AG08395 (cell line): ENCODE results near the gene IFNB1.

Experiments
- DNase-seq: peaks from one replicate; pipeline ENCODE4 v3.0.0; 2012; ENCODE audit warnings: mixed read lengths, low spot score

The IFNB1 gene

DNA sequence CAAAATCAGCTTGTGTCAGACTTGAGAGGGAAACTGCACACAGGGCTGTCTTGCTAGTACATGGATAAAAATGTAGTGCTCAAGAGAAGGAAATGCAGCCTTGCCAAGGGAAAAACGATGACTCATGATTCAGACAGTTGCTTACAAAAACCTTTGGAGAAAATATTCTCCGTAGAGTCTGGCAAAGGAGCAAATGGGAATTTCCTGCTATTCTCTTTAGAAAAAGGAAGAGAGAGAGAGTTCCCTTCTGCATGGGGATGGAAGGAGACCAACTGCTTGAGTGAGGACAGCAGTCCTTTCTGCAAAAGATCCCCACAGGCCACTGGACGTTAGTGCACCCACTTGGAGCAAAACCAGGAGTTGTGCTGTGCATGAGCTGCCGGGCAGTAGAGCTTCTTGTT is 7.6 kb downstream of the IFNB1 start:
- DNase-seq, result peak; percentile 88

DNA sequence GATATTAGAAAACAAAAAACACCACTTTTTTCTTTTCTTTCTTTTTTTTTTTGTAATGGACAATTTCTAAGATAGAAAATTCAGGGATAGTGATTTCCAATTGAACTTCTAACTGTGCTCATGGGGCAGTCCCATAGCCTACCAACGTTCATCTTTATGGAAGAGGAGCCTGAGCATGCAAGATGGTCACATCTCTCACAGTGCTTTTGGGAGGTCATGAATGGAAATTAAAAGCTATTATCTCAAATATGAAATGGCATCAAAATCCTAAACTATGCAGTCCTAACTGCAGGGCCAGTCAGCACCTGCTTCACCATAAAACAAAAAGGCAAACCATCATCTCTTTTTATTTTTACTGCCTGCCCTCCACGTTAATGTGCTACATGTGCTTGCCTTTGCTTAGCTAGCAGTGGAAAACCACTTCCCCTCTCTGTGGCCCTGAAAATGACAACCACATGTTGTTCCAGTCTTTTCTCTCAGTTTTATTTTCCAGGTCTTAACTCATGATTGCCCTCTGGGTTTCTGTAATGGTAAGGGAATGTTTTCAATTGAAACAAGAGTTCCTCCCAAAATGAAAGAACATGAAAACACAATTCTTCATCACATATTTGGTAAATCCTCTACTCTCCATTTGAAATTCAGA is 16.7 kb downstream of the IFNB1 start:
- peak; percentile 62 for DNase-seq

DNA sequence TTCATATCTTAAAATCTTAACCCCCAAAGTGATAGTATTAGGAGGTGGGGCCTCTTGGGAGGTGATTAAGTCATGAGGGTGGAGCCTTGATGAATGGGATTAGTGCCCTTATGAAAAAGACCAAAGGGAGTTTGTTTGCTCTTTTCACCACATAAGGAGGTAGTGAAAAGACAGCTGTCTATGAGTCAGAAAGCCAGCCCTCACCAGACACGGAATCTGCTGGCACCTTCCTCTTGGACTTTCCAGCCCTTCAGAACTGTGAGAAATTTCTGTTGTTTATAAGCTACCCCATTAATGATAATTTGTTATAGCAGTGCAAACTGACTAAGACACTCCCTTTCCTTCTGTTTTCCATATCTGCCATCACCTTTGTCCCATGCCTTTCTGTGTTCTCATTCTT is 20.8 kb downstream of the IFNB1 start:
- no peak for DNase-seq

GRCh38 chr9:21053851-21054250 is 23.9 kb downstream of the IFNB1 start:
- no peak for DNase-seq

- no peak for DNase-seq
Measured at GRCh38 chr9:21047281-21047691, 30.5 kb downstream of the IFNB1 start.

- no peak for DNase-seq
Measured at GRCh38 chr9:21043841-21044240, 33.9 kb downstream of the IFNB1 start.

DNA sequence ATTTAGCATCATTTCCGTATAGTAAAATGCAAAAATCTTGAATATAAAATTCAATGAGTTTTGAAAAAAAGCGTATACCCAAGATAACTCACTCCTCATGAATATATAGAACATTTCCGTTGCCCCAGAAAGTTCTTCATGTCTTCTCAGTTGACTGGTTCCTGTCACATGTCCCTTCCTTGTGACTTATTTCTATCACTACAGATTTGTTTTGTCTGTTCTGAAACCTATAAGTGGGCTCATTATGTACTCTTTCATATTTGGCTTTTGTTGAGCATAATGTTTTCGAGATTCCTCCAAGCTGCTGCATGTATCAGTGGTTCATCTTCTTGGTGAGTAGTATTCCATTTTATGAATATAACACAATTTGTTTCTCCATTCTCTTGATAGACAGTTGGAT is 35.3 kb downstream of the IFNB1 start:
- no peak for DNase-seq

- DNase-seq, result no peak
Measured at GRCh38 chr9:21039302-21039701, 38.4 kb downstream of the IFNB1 start.

DNA sequence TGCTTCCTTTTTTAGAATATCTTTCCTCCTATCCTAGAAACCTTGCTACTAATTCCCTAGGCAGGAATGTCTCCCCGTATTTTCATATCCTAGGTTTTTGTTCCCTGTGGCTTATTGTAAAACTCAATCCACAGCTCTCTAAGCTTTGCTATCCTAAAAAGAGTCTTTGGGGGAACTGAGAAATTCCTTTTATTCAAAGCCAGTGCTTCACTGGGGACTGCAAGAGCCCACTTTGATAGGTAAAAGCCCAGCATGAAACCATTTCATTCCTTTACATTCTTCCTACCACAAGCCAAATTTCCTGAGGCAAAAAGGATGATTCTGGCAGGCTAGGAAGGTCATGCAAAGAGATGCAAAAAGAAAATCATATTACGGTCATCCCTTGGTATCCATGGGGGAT is 40.5 kb downstream of the IFNB1 start:
- DNase-seq, result no peak

- DNase-seq, result no peak
Measured at GRCh38 chr9:21031808-21032183, 45.9 kb downstream of the IFNB1 start.

- DNase-seq, result peak; percentile 73
Measured at GRCh38 chr9:21031091-21031807, 46.5 kb downstream of the IFNB1 start, which contains the start of gene HACD4. Gene HACD4, minus strand, starts transcription at chr9:21031640. Its CDS starts 50 bp downstream, at chr9:21031590.

DNA sequence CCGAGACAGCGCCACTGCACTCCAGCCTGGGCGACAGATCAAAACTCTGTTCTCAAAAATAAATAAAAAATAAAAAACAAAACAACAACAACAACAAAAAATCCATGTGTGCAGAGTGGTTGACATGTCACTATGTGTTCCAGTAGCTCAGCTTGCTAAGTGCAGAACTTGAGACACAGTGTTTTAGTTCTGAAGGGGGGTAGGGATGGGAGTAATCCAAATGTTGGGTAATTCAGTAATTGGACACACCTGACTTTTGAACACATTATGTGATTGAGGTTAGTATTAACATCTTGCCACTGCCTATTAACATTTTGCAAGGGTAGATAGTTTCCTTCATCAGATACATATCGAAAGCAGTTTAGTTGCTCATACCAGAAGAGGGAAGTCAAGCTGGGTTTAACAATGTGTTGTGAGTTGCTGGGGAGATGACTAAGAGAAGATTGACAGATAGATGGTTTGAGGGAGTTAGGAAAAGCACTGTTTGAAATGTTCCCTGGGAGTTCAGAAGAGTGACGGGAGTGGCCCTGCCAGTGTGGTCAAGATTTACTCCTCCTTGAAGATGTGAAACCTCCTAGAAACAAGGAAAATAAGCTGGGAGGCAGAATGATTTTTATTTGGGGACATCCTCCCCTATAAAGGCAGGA is 47.2 kb downstream of the IFNB1 start:
- DNase-seq, result peak; percentile 58

- no peak for DNase-seq
Measured at GRCh38 chr9:21029661-21030060, 48.1 kb downstream of the IFNB1 start.

DNA sequence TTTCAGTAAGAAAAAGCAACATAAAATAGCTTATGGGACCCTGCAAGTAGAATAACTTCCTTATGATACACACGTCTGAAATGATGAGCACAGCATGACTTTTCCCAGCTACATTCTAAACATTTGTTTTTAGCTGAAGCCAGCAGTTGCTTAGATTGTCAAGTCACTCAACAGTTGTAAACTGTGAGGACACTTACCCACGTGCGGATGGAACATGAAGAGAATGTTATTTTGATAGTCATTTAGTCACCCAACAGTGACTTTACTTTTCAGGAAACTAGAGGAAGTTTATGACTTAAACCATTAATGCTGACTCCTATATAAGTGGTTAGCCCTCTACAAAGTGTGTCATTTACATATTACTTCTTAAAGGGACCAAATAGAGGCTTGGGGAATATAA is 49.3 kb downstream of the IFNB1 start:
- no peak for DNase-seq

GRCh38 chr9:21027295-21027694 is 50.4 kb downstream of the IFNB1 start:
- peak; percentile 42 for DNase-seq
